ENCODE results near the gene SLC4A1AP.

Gene SLC4A1AP

DNA sequence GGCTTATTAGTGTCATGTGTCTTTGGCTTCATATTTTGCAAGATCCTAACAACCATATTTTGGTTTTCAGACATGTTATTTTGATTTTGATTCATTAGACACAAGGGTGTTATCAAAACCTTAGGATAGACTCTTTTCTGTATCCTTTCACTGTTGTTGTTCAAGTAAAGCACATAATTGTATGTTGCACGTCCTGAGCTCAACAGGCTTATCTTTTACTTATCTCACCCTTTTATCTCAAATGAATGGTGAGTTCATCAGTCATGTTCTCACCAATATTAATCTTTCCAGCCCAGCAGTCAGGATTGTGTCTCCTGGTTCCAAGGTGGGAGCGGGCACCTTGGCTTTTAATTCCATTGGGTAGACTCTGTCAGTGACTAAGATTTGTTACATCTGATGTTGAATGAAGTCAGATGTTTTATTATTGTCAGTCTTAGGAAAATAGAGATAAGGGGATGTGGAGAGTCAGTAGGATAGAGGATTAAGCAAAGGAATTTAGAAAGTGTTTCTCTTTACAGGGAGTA, 22.9 kb upstream of the SLC4A1AP start:
- no peak overlapping the region for H3K4me3 ChIP-seq (ENCODE audit: low read length)
- TF ChIP-seq, protein P1, sequence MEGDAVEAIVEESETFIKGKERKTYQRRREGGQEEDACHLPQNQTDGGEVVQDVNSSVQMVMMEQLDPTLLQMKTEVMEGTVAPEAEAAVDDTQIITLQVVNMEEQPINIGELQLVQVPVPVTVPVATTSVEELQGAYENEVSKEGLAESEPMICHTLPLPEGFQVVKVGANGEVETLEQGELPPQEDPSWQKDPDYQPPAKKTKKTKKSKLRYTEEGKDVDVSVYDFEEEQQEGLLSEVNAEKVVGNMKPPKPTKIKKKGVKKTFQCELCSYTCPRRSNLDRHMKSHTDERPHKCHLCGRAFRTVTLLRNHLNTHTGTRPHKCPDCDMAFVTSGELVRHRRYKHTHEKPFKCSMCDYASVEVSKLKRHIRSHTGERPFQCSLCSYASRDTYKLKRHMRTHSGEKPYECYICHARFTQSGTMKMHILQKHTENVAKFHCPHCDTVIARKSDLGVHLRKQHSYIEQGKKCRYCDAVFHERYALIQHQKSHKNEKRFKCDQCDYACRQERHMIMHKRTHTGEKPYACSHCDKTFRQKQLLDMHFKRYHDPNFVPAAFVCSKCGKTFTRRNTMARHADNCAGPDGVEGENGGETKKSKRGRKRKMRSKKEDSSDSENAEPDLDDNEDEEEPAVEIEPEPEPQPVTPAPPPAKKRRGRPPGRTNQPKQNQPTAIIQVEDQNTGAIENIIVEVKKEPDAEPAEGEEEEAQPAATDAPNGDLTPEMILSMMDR (conservative IDR thresholded peaks at IDR 0.05; ENCODE audit: low read depth, low read length) = no peak
- no peak for DNase-seq (ENCODE audit: low read depth)

DNA sequence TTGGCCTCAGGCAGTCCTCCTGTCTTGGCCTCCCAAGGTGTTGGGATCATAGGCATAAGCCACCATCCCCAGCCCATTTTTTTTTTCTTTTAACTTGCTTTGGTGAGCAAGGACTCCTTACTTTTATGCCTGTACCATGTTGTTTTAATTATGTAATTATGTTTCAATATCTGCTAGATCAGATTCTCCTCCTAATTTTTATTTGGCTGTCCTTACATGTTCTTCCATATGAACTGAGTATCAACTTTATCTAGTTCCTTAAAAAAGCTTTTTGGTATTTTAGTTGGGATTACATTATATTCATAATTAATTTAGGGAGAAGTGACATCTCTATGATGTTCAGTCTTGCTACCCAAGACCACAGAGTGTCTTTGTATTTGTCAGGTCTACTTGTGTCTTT, 18.5 kb upstream of the SLC4A1AP start:
- TF ChIP-seq, protein P1 (conservative IDR thresholded peaks at IDR 0.05; ENCODE audit: low read depth, low read length) = no peak
- DNase-seq (ENCODE audit: low read depth) = no peak
- H3K4me3 ChIP-seq (ENCODE audit: low read length) = no peak overlapping the region

DNA sequence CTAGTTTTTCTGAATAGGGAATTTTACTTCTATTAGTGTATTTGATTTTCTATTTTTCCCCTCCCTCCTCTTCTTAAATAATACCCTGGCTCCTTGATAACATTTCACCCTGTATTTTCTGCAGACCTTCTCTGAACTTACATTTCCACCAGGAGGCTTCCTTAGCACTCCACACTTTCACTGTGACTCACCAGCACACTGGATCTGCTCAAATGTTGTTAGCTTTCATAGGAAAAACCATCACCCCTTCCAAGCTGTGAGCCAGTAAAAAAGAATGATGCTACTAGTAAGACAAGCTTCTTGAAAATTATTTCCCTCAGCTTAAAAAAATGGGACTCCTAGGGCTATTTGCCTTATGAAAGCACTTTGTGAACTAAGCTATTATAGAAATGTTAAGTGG, 16.4 kb upstream of the SLC4A1AP start:
- no peak for DNase-seq (ENCODE audit: low read depth)
- no peak overlapping the region for H3K4me3 ChIP-seq (ENCODE audit: low read length)
- TF ChIP-seq, protein P1 (conservative IDR thresholded peaks at IDR 0.05; ENCODE audit: low read depth, low read length) = no peak

DNA sequence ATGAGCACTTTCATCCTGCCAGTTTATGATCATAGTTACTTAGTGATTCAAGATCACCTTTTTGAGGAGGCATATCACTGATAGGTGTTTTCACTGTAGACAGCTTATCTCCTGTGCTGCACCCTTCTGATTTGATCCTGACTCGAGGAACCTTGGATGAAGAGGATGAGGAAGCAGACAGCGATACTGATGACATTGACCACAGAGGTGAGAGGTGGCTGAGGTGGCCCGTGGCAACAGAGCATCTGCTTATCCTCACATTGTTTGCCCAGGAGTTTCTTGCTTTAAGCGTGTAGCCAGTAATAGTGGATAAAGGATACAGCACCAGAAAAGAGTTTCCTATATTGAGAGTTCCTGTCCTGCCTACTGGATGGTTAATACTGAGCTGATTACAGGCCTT, 16.0 kb upstream of the SLC4A1AP start:
- TF ChIP-seq, protein P1 (conservative IDR thresholded peaks at IDR 0.05; ENCODE audit: low read depth, low read length) = no peak
- no peak for DNase-seq (ENCODE audit: low read depth)
- no peak overlapping the region for H3K4me3 ChIP-seq (ENCODE audit: low read length)

DNA sequence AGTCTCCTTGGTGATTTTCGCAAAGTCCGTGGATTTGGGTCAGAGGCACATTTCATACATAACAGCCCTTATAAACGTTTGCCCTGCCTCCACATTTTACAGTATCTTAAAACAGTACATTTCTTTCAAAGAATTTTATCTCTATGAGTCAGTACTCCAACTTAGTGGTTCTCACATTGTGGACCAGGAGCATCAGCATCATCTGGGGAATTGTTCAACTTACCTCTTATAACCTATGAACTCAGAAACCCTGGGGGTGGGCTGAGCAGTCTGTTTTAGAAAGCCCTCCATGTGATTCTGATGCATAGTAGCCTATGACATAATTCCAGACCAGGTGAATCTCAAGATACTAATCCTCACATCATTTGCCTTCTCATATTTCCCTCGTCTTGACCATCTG, 12.6 kb upstream of the SLC4A1AP start:
- no peak for DNase-seq (ENCODE audit: low read depth)
- TF ChIP-seq, protein P1 (conservative IDR thresholded peaks at IDR 0.05; ENCODE audit: low read depth, low read length) = no peak
- no peak overlapping the region for H3K4me3 ChIP-seq (ENCODE audit: low read length)

DNA sequence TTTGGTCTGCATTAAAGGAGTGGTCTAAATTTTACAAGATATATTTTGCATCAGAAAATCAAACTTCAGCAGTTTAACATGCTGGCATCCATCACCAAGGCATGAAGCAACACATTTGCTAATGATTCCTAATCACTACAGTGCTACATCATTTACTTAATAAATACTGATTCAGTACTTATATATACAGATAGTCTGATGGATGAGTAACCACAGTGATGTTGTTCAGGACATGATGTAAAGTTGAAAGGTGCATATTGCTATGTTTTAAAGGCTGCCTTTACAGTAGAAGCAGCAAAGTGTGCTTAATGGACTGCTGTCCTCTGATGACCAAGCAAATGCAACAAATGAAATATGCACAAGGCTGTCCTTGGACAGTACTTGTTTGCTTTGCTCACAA, 11.3 kb upstream of the SLC4A1AP start:
- TF ChIP-seq, protein P1 (conservative IDR thresholded peaks at IDR 0.05; ENCODE audit: low read depth, low read length) = no peak
- no peak for DNase-seq (ENCODE audit: low read depth)
- no peak overlapping the region for H3K4me3 ChIP-seq (ENCODE audit: low read length)

DNA sequence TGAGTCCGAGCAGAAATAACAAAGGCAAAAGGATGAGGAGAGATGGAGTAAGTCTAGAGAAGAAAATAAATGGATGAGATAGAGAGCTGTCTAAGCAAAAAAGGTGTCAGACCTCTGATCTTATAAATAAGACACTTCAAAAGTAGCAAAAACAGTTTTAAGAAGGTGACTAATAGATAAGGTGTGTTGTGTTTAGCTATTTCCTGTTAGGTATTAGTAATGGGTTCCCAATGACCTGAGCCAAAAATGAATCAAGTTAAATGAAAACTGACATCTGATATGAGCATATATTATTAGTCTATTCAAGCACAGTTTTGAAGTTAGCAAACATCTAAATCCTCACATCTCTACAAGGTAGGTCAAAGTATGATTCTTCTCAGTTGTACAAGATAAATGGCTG, 10.9 kb upstream of the SLC4A1AP start:
- H3K4me3 ChIP-seq (ENCODE audit: low read length) = no peak overlapping the region
- DNase-seq (ENCODE audit: low read depth) = no peak
- TF ChIP-seq, protein P1 (conservative IDR thresholded peaks at IDR 0.05; ENCODE audit: low read depth, low read length) = no peak

All from retinal pigment epithelial cell (primary cell).